Omental fat pad (tissue), 4 donors: ENCODE measurements around the gene NTRK3. TPM values are rescaled to one million over a fixed set of nuclear protein-coding genes. Genes with fewer than 3 reads are reported as not detected.

Experiments
- ATAC-seq: fragments of 150-250 bp; one replicate; pipeline ENCODE4 v1.9.1; 2016; ENCODE audit warnings: mild to moderate bottlenecking, moderate library complexity; ENCODE audit not compliant: low FRiP score
- DNase-seq: peaks from one replicate; pipeline ENCODE4 v3.0.0-alpha.2; 2019; ENCODE audit warnings: low spot score
- total RNA-seq, 4 donors: library from RNA; depleted of rRNA; stranded (reverse); fragments of >200 nt; gene quantifications; one replicate each; pipeline ENCODE4 v1.1.0, GENCODE V29; 2016
- TF ChIP-seq, protein P1 (sequence below), 3 donors: fragments of 450-650 bp; IDR thresholded peaks; one replicate each; pipeline ENCODE4 v1.5.1; 2016 to 2017; ENCODE audit warnings: antibody characterized with exemption in 3 of 3, mild to moderate bottlenecking in 3 of 3, moderate library complexity in 2 of 3

NTRK3 gene
- total RNA-seq, 4 donors from 2014 or later = 0.75 to 5.2 (median 3.6) TPM

DNA sequence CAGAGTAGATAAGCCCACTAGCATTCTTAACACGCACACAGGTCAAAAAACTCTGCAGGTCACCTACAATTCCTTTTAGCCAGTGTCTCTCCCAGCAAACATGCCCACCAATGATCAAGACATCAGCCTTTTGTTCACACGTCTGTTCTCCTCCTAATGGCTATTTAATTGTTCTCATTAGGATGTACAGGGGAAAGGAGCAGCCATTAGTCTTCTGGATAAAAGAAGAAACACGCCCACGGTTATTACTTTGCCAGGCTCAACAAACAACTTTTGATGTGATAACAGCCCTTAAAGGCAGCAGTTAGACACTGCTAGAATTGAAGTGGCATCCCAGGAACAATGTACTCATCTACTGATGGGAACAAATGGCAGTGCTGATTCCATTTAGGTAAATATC is 108.8 kb downstream of the NTRK3 start:
- DNase-seq (no peak), ATAC-seq (no peak)
- TF ChIP-seq, protein P1, sequence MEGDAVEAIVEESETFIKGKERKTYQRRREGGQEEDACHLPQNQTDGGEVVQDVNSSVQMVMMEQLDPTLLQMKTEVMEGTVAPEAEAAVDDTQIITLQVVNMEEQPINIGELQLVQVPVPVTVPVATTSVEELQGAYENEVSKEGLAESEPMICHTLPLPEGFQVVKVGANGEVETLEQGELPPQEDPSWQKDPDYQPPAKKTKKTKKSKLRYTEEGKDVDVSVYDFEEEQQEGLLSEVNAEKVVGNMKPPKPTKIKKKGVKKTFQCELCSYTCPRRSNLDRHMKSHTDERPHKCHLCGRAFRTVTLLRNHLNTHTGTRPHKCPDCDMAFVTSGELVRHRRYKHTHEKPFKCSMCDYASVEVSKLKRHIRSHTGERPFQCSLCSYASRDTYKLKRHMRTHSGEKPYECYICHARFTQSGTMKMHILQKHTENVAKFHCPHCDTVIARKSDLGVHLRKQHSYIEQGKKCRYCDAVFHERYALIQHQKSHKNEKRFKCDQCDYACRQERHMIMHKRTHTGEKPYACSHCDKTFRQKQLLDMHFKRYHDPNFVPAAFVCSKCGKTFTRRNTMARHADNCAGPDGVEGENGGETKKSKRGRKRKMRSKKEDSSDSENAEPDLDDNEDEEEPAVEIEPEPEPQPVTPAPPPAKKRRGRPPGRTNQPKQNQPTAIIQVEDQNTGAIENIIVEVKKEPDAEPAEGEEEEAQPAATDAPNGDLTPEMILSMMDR (IDR thresholded peaks at IDR 0.05) = no peak

DNA sequence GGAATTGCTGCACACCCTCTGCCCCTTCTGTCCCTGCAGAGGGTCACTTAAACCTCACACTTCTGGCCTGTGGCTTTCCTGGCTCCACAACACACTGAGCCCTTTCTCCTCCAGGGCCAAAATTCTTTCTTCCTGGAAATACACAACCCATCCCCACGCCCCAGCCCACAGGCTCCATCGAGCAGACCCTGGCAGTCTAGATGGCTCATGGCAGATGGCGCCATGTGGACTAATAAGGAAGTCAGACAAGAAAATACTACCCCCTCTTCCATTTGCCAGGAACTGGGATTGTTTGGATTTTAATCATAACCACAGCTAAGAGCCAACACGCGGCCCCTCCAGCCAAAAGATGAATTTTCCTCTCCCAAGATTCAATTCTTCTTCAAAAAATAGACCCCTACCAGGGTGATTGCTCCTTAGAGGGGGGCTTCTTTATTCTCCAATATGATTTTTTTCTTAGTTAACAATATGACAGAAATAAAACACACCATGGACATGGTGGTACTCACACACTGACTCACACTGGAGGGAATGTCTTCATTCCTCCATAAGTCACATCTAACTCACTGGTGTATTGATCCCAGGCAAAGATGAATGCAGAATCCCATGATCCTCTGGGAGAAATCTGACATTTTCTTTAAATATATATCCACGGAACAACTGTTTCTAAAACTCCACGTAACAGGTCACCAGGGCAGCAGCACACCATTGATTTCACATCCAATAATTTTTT is 111.5 kb downstream of the NTRK3 start:
- ATAC-seq (no peak), DNase-seq (no peak)
- TF ChIP-seq, protein P1 (IDR thresholded peaks at IDR 0.05) = no peak

DNA sequence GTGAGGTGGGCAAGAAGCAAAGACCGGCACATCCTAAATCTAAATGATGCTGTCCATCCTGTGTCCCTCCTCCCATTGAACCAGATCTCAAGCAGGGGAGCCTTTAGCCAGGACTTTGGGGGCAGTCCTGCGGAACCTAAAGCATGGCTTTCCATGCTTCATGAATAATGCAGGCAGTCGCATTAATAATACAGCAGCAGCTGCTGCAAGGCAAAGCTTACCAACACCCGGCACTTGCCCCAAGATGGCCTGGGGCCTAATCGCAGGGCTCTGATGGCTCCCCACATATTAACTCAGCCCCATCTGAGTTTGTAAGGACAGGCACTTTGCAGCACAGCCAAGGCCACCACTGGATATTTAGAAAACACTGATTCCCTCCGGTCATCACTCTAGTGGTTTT is 114.4 kb downstream of the NTRK3 start:
- TF ChIP-seq, protein P1 (IDR thresholded peaks at IDR 0.05) = no peak
- ATAC-seq = no peak
- DNase-seq = no peak

DNA sequence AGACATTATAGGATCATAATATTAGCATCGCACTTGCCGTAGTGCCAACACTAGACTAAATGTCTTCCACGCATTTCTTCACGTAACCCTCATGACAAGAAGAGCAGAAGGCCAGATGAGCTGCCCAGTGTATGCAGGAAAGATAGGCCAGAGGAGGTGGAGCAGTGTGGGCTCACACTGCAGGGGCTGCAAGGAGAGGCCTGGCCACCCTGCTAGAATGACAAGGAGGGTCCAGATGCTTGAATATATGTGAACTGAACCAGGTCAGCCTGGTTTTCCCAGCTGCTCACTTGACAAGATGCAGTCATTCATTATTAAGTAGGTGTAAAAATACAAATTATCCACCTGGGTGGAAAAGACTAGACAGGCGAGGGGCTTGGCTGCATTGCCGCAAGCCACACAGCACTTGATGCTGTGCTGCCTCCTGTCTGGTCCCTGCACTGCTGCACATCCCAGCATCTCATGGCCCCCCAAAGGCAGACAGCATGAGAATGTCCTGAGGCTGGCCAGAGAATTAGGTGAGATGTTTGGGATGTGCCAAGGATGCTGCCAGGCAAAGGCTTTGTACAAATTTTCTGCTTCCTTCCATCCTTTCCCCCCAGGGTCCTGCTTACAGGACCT is 115.2 kb downstream of the NTRK3 start:
- TF ChIP-seq, protein P1 (IDR thresholded peaks at IDR 0.05) = no peak
- ATAC-seq (no peak), DNase-seq (no peak)

DNA sequence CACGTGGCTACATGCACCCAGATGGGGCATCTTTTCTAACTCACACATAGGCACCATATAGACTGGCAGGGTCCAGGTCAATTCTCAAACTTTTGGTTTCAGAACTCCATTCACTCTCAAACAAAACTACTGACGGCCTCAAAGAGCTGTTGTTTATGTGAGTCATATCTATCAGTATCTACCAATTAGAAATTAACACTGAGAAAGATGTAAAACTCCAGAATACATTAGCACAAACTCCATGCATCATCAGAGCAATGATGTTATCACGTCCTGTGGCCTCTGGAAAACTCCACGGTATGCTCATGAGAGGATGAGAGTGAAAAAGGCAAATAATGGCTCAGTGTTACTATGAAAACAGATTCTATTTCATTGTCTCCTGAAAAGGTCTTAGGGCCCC is 116.1 kb downstream of the NTRK3 start:
- TF ChIP-seq, protein P1 (IDR thresholded peaks at IDR 0.05) = no peak
- no peak for DNase-seq
- no peak for ATAC-seq

DNA sequence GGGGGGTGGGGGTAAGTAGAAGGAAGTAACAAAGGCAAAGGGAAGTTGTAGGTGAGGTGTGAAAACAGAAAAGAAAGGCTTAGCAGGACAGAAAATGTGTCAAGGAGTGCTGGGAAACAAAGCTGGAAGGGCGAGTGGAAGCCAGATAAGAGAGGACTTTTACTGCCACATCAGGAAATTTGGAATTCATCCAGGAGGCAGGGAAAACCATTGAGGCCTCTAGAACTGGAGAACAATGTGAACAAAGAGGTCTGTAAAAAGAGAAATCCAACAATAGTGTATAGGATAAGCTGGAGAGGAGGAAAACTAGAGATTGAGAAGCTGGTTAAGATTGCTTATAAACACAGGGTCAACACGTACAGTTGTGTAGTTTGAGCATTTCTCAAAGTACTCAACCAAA is 116.6 kb downstream of the NTRK3 start:
- TF ChIP-seq, protein P1 (IDR thresholded peaks at IDR 0.05) = no peak
- ATAC-seq = no peak
- no peak for DNase-seq

DNA sequence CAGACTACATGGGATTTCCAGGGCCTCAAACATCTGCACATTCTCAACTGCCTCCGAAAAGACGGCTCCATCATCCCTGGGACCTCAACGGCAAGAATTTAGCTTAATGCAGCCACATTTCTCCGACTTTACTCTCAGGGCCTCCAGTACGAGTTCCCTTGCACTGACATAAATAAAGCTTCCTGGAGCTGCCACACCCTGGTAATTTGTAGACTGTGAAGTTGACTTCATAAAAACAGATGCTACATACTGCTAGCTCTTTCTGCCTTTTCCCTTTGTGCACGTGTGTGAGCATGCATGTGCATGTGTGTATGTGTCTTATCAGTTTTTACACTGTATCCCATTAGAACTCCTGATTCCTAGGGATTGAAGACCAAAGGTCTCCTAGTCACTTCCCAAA is 122.7 kb downstream of the NTRK3 start:
- TF ChIP-seq, protein P1 (IDR thresholded peaks at IDR 0.05) = no peak
- no peak for DNase-seq
- no peak for ATAC-seq
